NCI-H128 (cell line): ENCODE measurements around the gene GPR149.

Source experiments
- DNase-seq: peaks from one replicate; lab custom pipeline; 2025; ENCODE audit not compliant: unreplicated experiment; lab: John Stamatoyannopoulos, UW

The GPR149 gene

GRCh38 chr3:154345422-154346122 lies 84.4 kb downstream of the GPR149 start:
- no peak for DNase-seq

GRCh38 chr3:154338570-154338969 lies 91.4 kb downstream of the GPR149 start:
- DNase-seq: no peak

- no peak for DNase-seq
These were observed 92.0 kb downstream of the GPR149 start for GRCh38 chr3:154338008-154338407.

- no peak for DNase-seq
These were observed 95.0 kb downstream of the GPR149 start for GRCh38 chr3:154334973-154335420.

- DNase-seq: no peak
These were observed 102.1 kb downstream of the GPR149 start for GRCh38 chr3:154327871-154328270.

GRCh38 chr3:154324919-154325318 lies 105.1 kb downstream of the GPR149 start:
- no peak for DNase-seq

- DNase-seq: peak; percentile 83
These were observed 105.9 kb downstream of the GPR149 start, which contains the start of gene DHX36 for GRCh38 chr3:154323891-154324738. TSS of gene DHX36 (minus strand) at chr3:154324487. CDS start at chr3:154324416, 71 bp downstream.

- no peak for DNase-seq
These were observed 112.8 kb downstream of the GPR149 start for GRCh38 chr3:154316974-154317767.

- no peak for DNase-seq
These were observed 115.8 kb downstream of the GPR149 start for GRCh38 chr3:154314152-154314551.

GRCh38 chr3:154310840-154311239 lies 119.2 kb downstream of the GPR149 start:
- no peak for DNase-seq

GRCh38 chr3:154307363-154307762 lies 122.6 kb downstream of the GPR149 start:
- no peak for DNase-seq

- DNase-seq: no peak
These were observed 125.1 kb downstream of the GPR149 start for GRCh38 chr3:154304936-154305335.

GRCh38 chr3:154304116-154304786 lies 125.7 kb downstream of the GPR149 start:
- no peak for DNase-seq

GRCh38 chr3:154301561-154301960 lies 128.4 kb downstream of the GPR149 start:
- DNase-seq: no peak

GRCh38 chr3:154294016-154294415 lies 136.0 kb downstream of the GPR149 start:
- no peak for DNase-seq

- no peak for DNase-seq
These were observed 139.8 kb downstream of the GPR149 start for GRCh38 chr3:154290187-154290586.
